GM12878 (cell line): ENCODE data around the gene BRD1. TPM values are rescaled to one million over a fixed set of nuclear protein-coding genes. Genes with fewer than 3 reads are reported as not detected.

ENCODE experiments used
- ATAC-seq: fragments of 200-7000 bp; cut with Tn5 transposase; 3 replicates; pipeline ENCODE4 v1.9.1; 2020; ENCODE audit warnings: mild to moderate bottlenecking, moderate library complexity
- BruUV-seq: library from RNA; stranded (reverse); fragments of 400-500 nt; replicated peaks from 2 replicates; lab custom pipeline; 2021; lab: Mats Ljungman, UMichigan
- CTCF ChIA-PET: fragments of 300-600 bp; sonication (Branson Sonifier 250); formaldehyde crosslinking; extraction: SDS; loops from one replicate; lab custom pipeline; 2021; ENCODE audit warnings: inconsistent platforms; lab: Yijun Ruan, JAX
- POLR2A ChIA-PET: fragments of 350-600 bp; formaldehyde crosslinking; extraction: SDS; loops from one replicate; lab custom pipeline; 2021; ENCODE audit warnings: inconsistent platforms; lab: Charles Lee
- RAD21 ChIA-PET: fragments of 300-600 bp; sonication (Branson Sonifier 250); formaldehyde crosslinking; loops from one replicate; lab custom pipeline; 2023; ENCODE audit warnings: antibody characterized with exemption; ENCODE audit not compliant: unreplicated experiment; lab: Charles Lee
- SMC1A ChIA-PET: fragments of 300-600 bp; sonication (Branson Sonifier 250); formaldehyde crosslinking; loops from one replicate; lab custom pipeline; 2023; ENCODE audit not compliant: unreplicated experiment, uncharacterized antibody; lab: Charles Lee
- DNase-seq: peaks from one replicate; pipeline ENCODE4 v3.0.0-alpha.2; 2011; ENCODE audit warnings: low read depth, low spot score
- FAIRE-seq: peaks from 3 replicates; lab custom pipeline; 2011; peaks lifted over from hg19 to GRCh38; lab: Jason Lieb, UNC
- H2AFZ ChIP-seq: 2 replicates; pipeline ENCODE4 v1.6.0; 2011; ENCODE audit warnings: low read depth, low read length, control low read depth; ENCODE audit not compliant: control insufficient read depth
- H3K27ac ChIP-seq: 2 replicates; pipeline ENCODE4 v1.5.1; 2011; ENCODE audit warnings: control low read depth; ENCODE audit not compliant: control insufficient read depth, insufficient read depth
- H3K27me3 ChIP-seq, 2 experiments: replicated peaks in 1 of 2; 2 replicates each; pipeline versions ENCODE4 v1.6.0 to v1.6.1; 2011; ENCODE audit warnings: low read length in 1 of 2; ENCODE audit not compliant: control insufficient read depth in 2 of 2, insufficient read depth in 2 of 2
- H3K36me3 ChIP-seq, 2 experiments: 2 replicates each; pipeline ENCODE4 v1.5.1; 2011; ENCODE audit warnings: low read length in 1 of 2; ENCODE audit not compliant: control insufficient read depth in 2 of 2, insufficient read depth in 2 of 2
- H3K4me1 ChIP-seq: 2 replicates; pipeline ENCODE4 v1.6.1; 2011; ENCODE audit warnings: mild to moderate bottlenecking, low read length, moderate library complexity, mixed read lengths; ENCODE audit not compliant: control insufficient read depth, insufficient read depth
- H3K4me2 ChIP-seq: 2 replicates; pipeline ENCODE4 v1.6.0; 2011; ENCODE audit warnings: control low read depth; ENCODE audit not compliant: control insufficient read depth, insufficient read depth
- H3K4me3 ChIP-seq: fragments of 200-600 bp; sonication (generic); 2 replicates; pipeline ENCODE4 v1.5.1; 2016
- H3K79me2 ChIP-seq: 2 replicates; pipeline ENCODE4 v1.6.0; 2011; ENCODE audit warnings: low read length; ENCODE audit not compliant: control insufficient read depth, insufficient read depth
- H3K9ac ChIP-seq: 2 replicates; pipeline ENCODE4 v1.8.0; 2011; ENCODE audit warnings: low read length, control low read depth, mixed read lengths; ENCODE audit not compliant: control insufficient read depth, insufficient read depth
- H3K9me3 ChIP-seq: replicated peaks from 3 replicates; pipeline ENCODE4 v1.5.1; 2011; ENCODE audit warnings: mild to moderate bottlenecking, low read length; ENCODE audit not compliant: control insufficient read depth, insufficient read depth
- H4K20me1 ChIP-seq: 2 replicates; pipeline ENCODE4 v1.6.0; 2011; ENCODE audit not compliant: control insufficient read depth, insufficient read depth
- BHLHE40 ChIP-seq, 2 experiments: fragments of 450-650 bp in 1 of 2; IDR thresholded peaks; 2 replicates each; pipeline ENCODE4 v1.6.1; 2011 to 2017; ENCODE audit warnings: low read depth in 2 of 2, borderline replicate concordance in 1 of 2, improper control_type of control experiment in 1 of 2, low read length in 1 of 2, mild to moderate bottlenecking in 1 of 2
- EED ChIP-seq: sonication (generic); IDR thresholded peaks from 2 replicates; pipeline ENCODE4 v1.6.1; 2016; ENCODE audit warnings: antibody characterized with exemption, low read depth
- EGR1 ChIP-seq, 2 experiments: IDR thresholded peaks; 1 replicate in 1 of 2; 2 replicates in 1 of 2; pipeline ENCODE4 v1.6.1; 2011 to 2012; ENCODE audit warnings: low read depth in 2 of 2, low read length in 2 of 2, borderline replicate concordance in 1 of 2, mild to moderate bottlenecking in 1 of 2, moderate library complexity in 1 of 2
- ESRRA ChIP-seq: IDR thresholded peaks from 2 replicates; pipeline ENCODE4 v1.6.1; 2012; ENCODE audit warnings: mild to moderate bottlenecking, low read length, improper control_type of control experiment
- HDAC2 ChIP-seq: fragments of 200-600 bp; sonication (generic); IDR thresholded peaks from 2 replicates; pipeline ENCODE4 v1.6.1; 2017
- HDAC6 ChIP-seq: fragments of 200-600 bp; sonication (generic); IDR thresholded peaks from one replicate; pipeline ENCODE4 v1.8.0; 2017; ENCODE audit warnings: antibody characterized with exemption; ENCODE audit not compliant: unreplicated experiment
- KAT2A ChIP-seq: conservative IDR thresholded peaks from 2 replicates; pipeline ENCODE4 v1.6.1; 2011; ENCODE audit warnings: low read depth, low read length; ENCODE audit not compliant: control insufficient read depth
- PML ChIP-seq: IDR thresholded peaks from 2 replicates; pipeline ENCODE4 v1.6.1; 2012; ENCODE audit warnings: low read length, inconsistent platforms
- TCF3 ChIP-seq: IDR thresholded peaks from 2 replicates; pipeline ENCODE4 v1.6.1; 2012; ENCODE audit warnings: low read depth, mild to moderate bottlenecking, low read length, borderline replicate concordance; ENCODE audit not compliant: insufficient read depth
- ZNF217 ChIP-seq: fragments of 450-650 bp; IDR thresholded peaks from 2 replicates; pipeline ENCODE4 v1.6.1; 2017; ENCODE audit warnings: antibody characterized with exemption, mild to moderate bottlenecking
- WGBS: methylation state at CpG from one replicate; pipeline ENCODE4 v1.1.6; 2016; ENCODE audit warnings: low lambda C conversion rate; ENCODE audit not compliant: insufficient replicate concordance, insufficient coverage; ENCODE audit errors: missing lambda C conversion rate; 5-methylcytosine and 5-hydroxymethylcytosine counted together
- in situ Hi-C: fragments of 300-500 bp; cut with MboI; formaldehyde crosslinking; loops from 9 replicates; pipeline ENCODE4 v1.14.3; 2018; ENCODE audit warnings: mixed read lengths
- intact Hi-C: fragments of 100-400 bp; cut with micrococcal nuclease; formaldehyde crosslinking; loops from one replicate; pipeline ENCODE4 v1.14.2; 2022; ENCODE audit not compliant: unreplicated experiment
- polyA plus RNA-seq, 11 experiments: library from polyadenylated mRNA; depleted of rRNA in 4 of 11; unstranded in 6 of 11; stranded (reverse) in 5 of 11; fragments of >200 nt; fragmentation: Nextera tagmentation in 4 of 11; fragmentation: Illumina TruSeq in 1 of 11; extraction: Ambion mirVana in 4 of 11; extraction: Trizol in 1 of 11; gene quantifications; 1 replicate in 1 of 11; 2 replicates in 10 of 11; pipeline versions ENCODE4 v1.2.1 to v1.2.3, GENCODE V29; 2011 to 2016; ENCODE audit warnings: inconsistent platforms in 2 of 11, missing spikeins in 2 of 11, low read depth in 1 of 11
- total RNA-seq, 4 experiments: library from RNA; depleted of rRNA in 3 of 4; stranded (reverse); fragments of >200 nt in 3 of 4; fragmentation: Illumina TruSeq in 1 of 4; extraction: Trizol in 1 of 4; gene quantifications; 2 replicates each; pipeline versions ENCODE4 v1.2.1 to v1.2.3, GENCODE V29; 2013 to 2021
- TF ChIP-seq, protein P1 (sequence below): fragments of 450-650 bp; IDR thresholded peaks from 2 replicates; pipeline ENCODE4 v1.6.1; 2017; ENCODE audit warnings: mild to moderate bottlenecking, moderate library complexity

The BRD1 gene
- total and polyA plus RNA-seq, 10 of the 15 experiments (the other 5 are each of a cell fraction or from before 2014, with no cell fraction given) = 0.90 to 26.4 (median 7.1) TPM

DNA sequence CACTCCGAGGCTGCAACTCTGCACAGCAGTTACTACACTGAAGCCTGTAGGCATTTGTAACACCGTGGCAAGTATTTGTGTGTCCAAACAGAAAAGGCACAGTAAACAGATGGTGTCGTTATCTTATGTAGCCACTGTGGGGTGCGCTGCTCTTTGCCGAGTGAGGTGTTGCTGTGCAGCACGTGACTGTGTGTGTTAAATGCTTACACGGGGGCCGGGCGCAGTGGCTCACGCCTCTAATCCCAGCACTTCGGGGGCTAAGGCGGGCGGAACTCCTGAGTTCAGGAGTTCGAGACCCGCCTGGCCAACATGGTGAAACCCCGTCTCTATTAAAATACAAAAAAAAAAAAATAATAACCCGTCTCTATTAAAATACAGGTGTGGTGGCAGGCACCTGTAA is 37.5 kb upstream of the BRD1 start (continued):
- TF ChIP-seq, protein P1, sequence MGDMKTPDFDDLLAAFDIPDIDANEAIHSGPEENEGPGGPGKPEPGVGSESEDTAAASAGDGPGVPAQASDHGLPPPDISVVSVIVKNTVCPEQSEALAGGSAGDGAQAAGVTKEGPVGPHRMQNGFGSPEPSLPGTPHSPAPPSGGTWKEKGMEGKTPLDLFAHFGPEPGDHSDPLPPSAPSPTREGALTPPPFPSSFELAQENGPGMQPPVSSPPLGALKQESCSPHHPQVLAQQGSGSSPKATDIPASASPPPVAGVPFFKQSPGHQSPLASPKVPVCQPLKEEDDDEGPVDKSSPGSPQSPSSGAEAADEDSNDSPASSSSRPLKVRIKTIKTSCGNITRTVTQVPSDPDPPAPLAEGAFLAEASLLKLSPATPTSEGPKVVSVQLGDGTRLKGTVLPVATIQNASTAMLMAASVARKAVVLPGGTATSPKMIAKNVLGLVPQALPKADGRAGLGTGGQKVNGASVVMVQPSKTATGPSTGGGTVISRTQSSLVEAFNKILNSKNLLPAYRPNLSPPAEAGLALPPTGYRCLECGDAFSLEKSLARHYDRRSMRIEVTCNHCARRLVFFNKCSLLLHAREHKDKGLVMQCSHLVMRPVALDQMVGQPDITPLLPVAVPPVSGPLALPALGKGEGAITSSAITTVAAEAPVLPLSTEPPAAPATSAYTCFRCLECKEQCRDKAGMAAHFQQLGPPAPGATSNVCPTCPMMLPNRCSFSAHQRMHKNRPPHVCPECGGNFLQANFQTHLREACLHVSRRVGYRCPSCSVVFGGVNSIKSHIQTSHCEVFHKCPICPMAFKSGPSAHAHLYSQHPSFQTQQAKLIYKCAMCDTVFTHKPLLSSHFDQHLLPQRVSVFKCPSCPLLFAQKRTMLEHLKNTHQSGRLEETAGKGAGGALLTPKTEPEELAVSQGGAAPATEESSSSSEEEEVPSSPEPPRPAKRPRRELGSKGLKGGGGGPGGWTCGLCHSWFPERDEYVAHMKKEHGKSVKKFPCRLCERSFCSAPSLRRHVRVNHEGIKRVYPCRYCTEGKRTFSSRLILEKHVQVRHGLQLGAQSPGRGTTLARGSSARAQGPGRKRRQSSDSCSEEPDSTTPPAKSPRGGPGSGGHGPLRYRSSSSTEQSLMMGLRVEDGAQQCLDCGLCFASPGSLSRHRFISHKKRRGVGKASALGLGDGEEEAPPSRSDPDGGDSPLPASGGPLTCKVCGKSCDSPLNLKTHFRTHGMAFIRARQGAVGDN = no peak
- TF ChIP-seq TCF3 (no peak), HDAC6 (no peak), KAT2A (no peak), EGR1 (IDR thresholded peaks at IDR 0.05; ENCODE audit: borderline replicate concordance in 1 of 2, low read depth in 2 of 2, low read length in 2 of 2) (no peak)
- TF ChIP-seq, all 136 proteins: peak for 0

DNA sequence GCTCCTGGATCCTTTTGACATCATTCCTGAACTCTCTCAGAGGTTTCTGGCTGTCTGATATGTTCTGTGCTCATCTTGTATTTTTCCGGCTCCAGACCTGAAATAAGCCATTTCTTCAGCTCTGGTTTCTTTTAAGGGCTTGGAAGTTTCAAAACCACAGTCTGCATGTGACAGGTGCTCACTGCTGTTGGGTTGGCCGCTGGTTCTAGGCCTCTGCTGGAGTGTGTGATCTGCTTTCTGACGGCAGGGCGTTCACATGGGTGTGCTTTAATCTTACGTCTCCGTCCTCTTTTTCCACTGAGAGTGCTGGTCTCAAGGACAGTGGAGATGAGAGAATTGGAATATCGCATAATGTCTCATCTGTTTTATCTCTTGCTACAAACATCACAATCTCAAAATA is 36.3 kb upstream of the BRD1 start:
- RAD21 ChIA-PET = no interaction called here
- no peak overlapping the region for H3K4me2 ChIP-seq
- peaks cover 13% of the 10 kb centered on the region; the same call in 2 of the 3 replicates for H3K9me3 ChIP-seq
- no peak for DNase-seq
- H4K20me1 ChIP-seq = no peaks in the 10 kb centered on the region
- in situ Hi-C loops = no loop called here
- H3K9ac ChIP-seq = no peak overlapping the region
- peaks cover under 1% of the 10 kb centered on the region; the same call in 1 of the 2 replicates for H3K4me1 ChIP-seq
- peaks cover 57% of the 10 kb centered on the region for H3K79me2 ChIP-seq
- CTCF ChIA-PET = no interaction called here
- FAIRE-seq = no peak
- WGBS = 92% methylated on average over 7 of the region's 7 CpGs
- H2AFZ ChIP-seq = no peak overlapping the region
- no peak overlapping the region for H3K27ac ChIP-seq
- no peak for TF ChIP-seq HDAC2
- no peak for TF ChIP-seq ESRRA
- TF ChIP-seq BHLHE40 (IDR thresholded peaks at IDR 0.05; ENCODE audit: borderline replicate concordance in 1 of 2, low read depth in 2 of 2, low read length in 1 of 2) = no peak
- no peak for TF ChIP-seq ZNF217
- TF ChIP-seq EED = no peak
- TF ChIP-seq PML = no peak
- no TSS peak for BruUV-seq
- intact Hi-C loops = no loop called here
- H3K36me3 ChIP-seq = peaks cover 0 to 5% of the 10 kb centered on the region in 2 experiments; a peak in 3 of 4 replicates
- SMC1A ChIA-PET = no interaction called here
- POLR2A ChIA-PET = interaction anchor here (1.4 kb wide), 1 partner anchor 14 kb away, joined by 3 read pairs; no protein-coding TSS in a partner anchor
- no peak overlapping the region for H3K4me3 ChIP-seq
- H3K27me3 ChIP-seq = no peaks in the 10 kb centered on the region
- ATAC-seq = no peak
